Uterus (tissue), 2 donors: ENCODE results near the gene ABHD6.

ENCODE experiments used
- POLR2A ChIP-seq, 2 donors: fragments of 450-650 bp; IDR thresholded peaks; one replicate each; pipeline ENCODE4 v1.6.1; 2016; ENCODE audit warnings: antibody characterized with exemption in 2 of 2, mild to moderate bottlenecking in 1 of 2, moderate library complexity in 1 of 2
- TF ChIP-seq, protein P1 (sequence below), 4 experiments: fragments of 200-600 bp in 2 of 4; fragments of 450-650 bp in 2 of 4; sonication (generic) in 2 of 4; IDR thresholded peaks; one replicate each; pipeline ENCODE4 v1.5.1; 2016 to 2019; ENCODE audit warnings: antibody characterized with exemption in 4 of 4, mild to moderate bottlenecking in 2 of 4, moderate library complexity in 1 of 4

DNA sequence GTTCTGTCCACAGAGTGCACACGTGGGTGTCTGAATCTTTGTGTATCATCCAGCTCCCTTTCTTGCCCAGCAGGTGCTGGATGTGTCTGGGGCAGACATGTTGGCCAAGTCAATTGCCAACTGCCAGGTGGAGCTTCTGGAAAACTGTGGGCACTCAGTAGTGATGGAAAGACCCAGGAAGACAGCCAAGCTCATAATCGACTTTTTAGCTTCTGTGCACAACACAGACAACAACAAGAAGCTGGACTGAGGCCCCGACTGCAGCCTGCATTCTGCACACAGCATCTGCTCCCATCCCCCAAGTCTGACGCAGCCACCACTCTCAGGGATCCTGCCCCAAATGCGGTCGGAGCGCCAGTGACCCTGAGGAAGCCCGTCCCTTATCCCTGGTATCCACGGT lies 55.9 kb downstream of the ABHD6 start:
- TF ChIP-seq, protein P1, sequence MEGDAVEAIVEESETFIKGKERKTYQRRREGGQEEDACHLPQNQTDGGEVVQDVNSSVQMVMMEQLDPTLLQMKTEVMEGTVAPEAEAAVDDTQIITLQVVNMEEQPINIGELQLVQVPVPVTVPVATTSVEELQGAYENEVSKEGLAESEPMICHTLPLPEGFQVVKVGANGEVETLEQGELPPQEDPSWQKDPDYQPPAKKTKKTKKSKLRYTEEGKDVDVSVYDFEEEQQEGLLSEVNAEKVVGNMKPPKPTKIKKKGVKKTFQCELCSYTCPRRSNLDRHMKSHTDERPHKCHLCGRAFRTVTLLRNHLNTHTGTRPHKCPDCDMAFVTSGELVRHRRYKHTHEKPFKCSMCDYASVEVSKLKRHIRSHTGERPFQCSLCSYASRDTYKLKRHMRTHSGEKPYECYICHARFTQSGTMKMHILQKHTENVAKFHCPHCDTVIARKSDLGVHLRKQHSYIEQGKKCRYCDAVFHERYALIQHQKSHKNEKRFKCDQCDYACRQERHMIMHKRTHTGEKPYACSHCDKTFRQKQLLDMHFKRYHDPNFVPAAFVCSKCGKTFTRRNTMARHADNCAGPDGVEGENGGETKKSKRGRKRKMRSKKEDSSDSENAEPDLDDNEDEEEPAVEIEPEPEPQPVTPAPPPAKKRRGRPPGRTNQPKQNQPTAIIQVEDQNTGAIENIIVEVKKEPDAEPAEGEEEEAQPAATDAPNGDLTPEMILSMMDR (IDR thresholded peaks at IDR 0.05) = no peak
- TF ChIP-seq POLR2A (IDR thresholded peaks at IDR 0.05) = no peak
